Neuronal stem cell (in vitro differentiated cells): Measurements from ENCODE around the gene ZFP92. TPM values are rescaled to one million over a fixed set of nuclear protein-coding genes. Genes with fewer than 3 reads are reported as not detected.

Experiments
- DNase-seq: peaks from one replicate; pipeline ENCODE4 v3.0.0-alpha.2; 2013; ENCODE audit warnings: low spot score
- H2AFZ ChIP-seq: one replicate; pipeline ENCODE4 v1.6.1; 2013; ENCODE audit warnings: mild to moderate bottlenecking, low read length, inconsistent platforms
- H2AK5ac ChIP-seq: 2 replicates; pipeline ENCODE4 v1.6.1; 2013; ENCODE audit warnings: low read depth, mild to moderate bottlenecking, inconsistent platforms, low read length, moderate library complexity, mixed read lengths
- H2BK120ac ChIP-seq: 2 replicates; pipeline ENCODE4 v1.6.1; 2013; ENCODE audit warnings: low read depth, mild to moderate bottlenecking, inconsistent platforms, low read length, moderate library complexity, mixed read lengths
- H2BK12ac ChIP-seq: one replicate; pipeline ENCODE4 v1.6.1; 2013; ENCODE audit warnings: low read length, inconsistent platforms
- H2BK15ac ChIP-seq: 2 replicates; pipeline ENCODE4 v1.6.1; 2013; ENCODE audit warnings: mild to moderate bottlenecking, low read length, inconsistent platforms, mixed read lengths
- H2BK5ac ChIP-seq: one replicate; pipeline ENCODE4 v1.6.1; 2013; ENCODE audit warnings: inconsistent platforms, mild to moderate bottlenecking, low read length, moderate library complexity
- H3K14ac ChIP-seq: one replicate; pipeline ENCODE4 v1.6.1; 2013; ENCODE audit warnings: low read length, inconsistent platforms
- H3K18ac ChIP-seq: 2 replicates; pipeline ENCODE4 v1.6.1; 2013; ENCODE audit warnings: low read length, inconsistent platforms
- H3K23ac ChIP-seq: 2 replicates; pipeline ENCODE4 v1.6.1; 2013; ENCODE audit warnings: low read depth, mild to moderate bottlenecking, mixed read lengths, low read length, inconsistent platforms; ENCODE audit not compliant: poor library complexity
- H3K27ac ChIP-seq: replicated peaks from 3 replicates; pipeline ENCODE4 v1.5.1; 2013; ENCODE audit warnings: low read length, inconsistent platforms
- H3K27me3 ChIP-seq, 3 experiments: 2 replicates each; pipeline ENCODE4 v1.6.1; 2013; ENCODE audit warnings: low read length in 3 of 3, mild to moderate bottlenecking in 2 of 3, inconsistent platforms in 1 of 3, low read depth in 1 of 3, mixed read lengths in 1 of 3, moderate library complexity in 1 of 3; ENCODE audit not compliant: control insufficient read depth in 3 of 3, insufficient read depth in 3 of 3
- H3K36me3 ChIP-seq, 2 donors: replicated peaks in 1 of 2; 2 replicates each; pipeline ENCODE4 v1.6.1; 2013; ENCODE audit warnings: low read length in 2 of 2; ENCODE audit not compliant: control insufficient read depth in 2 of 2, insufficient read depth in 2 of 2
- H3K4ac ChIP-seq: 2 replicates; pipeline ENCODE4 v1.6.1; 2013; ENCODE audit warnings: inconsistent platforms, mild to moderate bottlenecking, low read length, moderate library complexity
- H3K4me1 ChIP-seq, 2 donors: 1 replicate in 1 of 2; 2 replicates in 1 of 2; pipeline ENCODE4 v1.6.1; 2013; ENCODE audit warnings: low read length in 2 of 2, low read depth in 1 of 2; ENCODE audit not compliant: control insufficient read depth in 2 of 2, insufficient read depth in 1 of 2
- H3K4me2 ChIP-seq: one replicate; pipeline ENCODE4 v1.6.1; 2013; ENCODE audit warnings: mild to moderate bottlenecking, low read length, inconsistent platforms; ENCODE audit not compliant: insufficient read depth, poor library complexity, severe bottlenecking
- H3K4me3 ChIP-seq, 2 donors: 2 replicates each; pipeline ENCODE4 v1.5.1; 2013; ENCODE audit warnings: low read length in 2 of 2, mild to moderate bottlenecking in 2 of 2, inconsistent platforms in 1 of 2, moderate library complexity in 1 of 2
- H3K79me1 ChIP-seq: one replicate; pipeline ENCODE4 v1.6.1; 2013; ENCODE audit warnings: low read depth, mild to moderate bottlenecking, inconsistent platforms, low read length, moderate library complexity
- H3K9ac ChIP-seq: one replicate; pipeline ENCODE4 v1.6.1; 2013; ENCODE audit warnings: mild to moderate bottlenecking, low read depth, low read length, inconsistent platforms; ENCODE audit not compliant: poor library complexity
- H3K9me3 ChIP-seq, 2 donors: replicated peaks in 1 of 2; 2 replicates each; pipeline versions ENCODE3 to v1.6.1; 2013; ENCODE audit warnings: low read length in 2 of 2, mild to moderate bottlenecking in 2 of 2, inconsistent platforms in 1 of 2, low read depth in 1 of 2, mixed read lengths in 1 of 2, moderate library complexity in 1 of 2; ENCODE audit not compliant: control insufficient read depth in 2 of 2, insufficient read depth in 1 of 2
- H4K8ac ChIP-seq: one replicate; pipeline ENCODE4 v1.6.1; 2013; ENCODE audit warnings: low read depth, mild to moderate bottlenecking, inconsistent platforms, low read length, moderate library complexity
- H4K91ac ChIP-seq: one replicate; pipeline ENCODE4 v1.6.1; 2013; ENCODE audit warnings: low read length, low read depth, mild to moderate bottlenecking, inconsistent platforms; ENCODE audit not compliant: poor library complexity
- WGBS, 2 donors: extraction: QIAGEN DNeasy Blood & Tissue Kit; methylation state at CpG; one replicate each; pipeline ENCODE4 v1.1.7; 2013; ENCODE audit warnings: missing lambda C conversion rate in 2 of 2, mixed read lengths in 1 of 2; ENCODE audit not compliant: insufficient read length in 2 of 2, insufficient replicate concordance in 1 of 2; ENCODE audit errors: extremely low coverage in 2 of 2; 5-methylcytosine and 5-hydroxymethylcytosine counted together
- polyA plus RNA-seq, 2 experiments: library from polyadenylated mRNA; stranded (reverse); fragments of 200-250 nt; gene quantifications; one replicate each; pipeline ENCODE4 v1.2.3, GENCODE V29; 2013

The ZFP92 gene
- 0.15 TPM for polyA plus RNA-seq (2013, experiment 1 of 2)
- 0.11 TPM for polyA plus RNA-seq (2013, experiment 2 of 2)

GRCh38 chrX:153411255-153411987 is at the start of gene ZFP92:
Gene ZFP92 (plus strand): TSS chrX:153411472. CDS start chrX:153418323, 6,851 bp downstream.
- Histone ChIP-seq H3K36me3 (no peaks in the 10 kb centered on the region), H3K79me1 (no peaks in the 10 kb centered on the region), H2BK15ac (no peak within 1 kb of the TSS), H3K9ac (no peak within 1 kb of the TSS), H3K4me1 (no peaks in the 10 kb centered on the region), H3K9me3 (no peaks in the 10 kb centered on the region), H3K14ac (no peak within 1 kb of the TSS), H3K4ac (no peak within 1 kb of the TSS), H3K23ac (no peak within 1 kb of the TSS), H2BK5ac (no peak within 1 kb of the TSS), H2AK5ac (no peak within 1 kb of the TSS), H2BK12ac (no peak within 1 kb of the TSS), H3K4me2 (peak within 1 kb of the TSS; percentile 73), H3K4me3 (peak within 1 kb of the TSS in 1 of 2 donors; percentile 65), H2BK120ac (no peak within 1 kb of the TSS), H3K18ac (no peak within 1 kb of the TSS), H3K27ac (no peak within 1 kb of the TSS), H3K27me3 (peaks cover 0 to 81% (median 10%) of the 10 kb centered on the region in 3 experiments), H2AFZ (no peak within 1 kb of the TSS), H4K8ac (peak within 1 kb of the TSS; percentile 3), H4K91ac (no peak within 1 kb of the TSS)
- no CpG with 5 or more reads among the region's 75 CpGs for WGBS, 2 donors
- no peak for DNase-seq

- Histone ChIP-seq H3K36me3 (no peaks in the 10 kb centered on the region), H3K9ac (no peak overlapping the region)
Observed at GRCh38 chrX:153361781-153362397, 49.4 kb upstream of the ZFP92 start.

GRCh38 chrX:153365670-153366069 is 45.6 kb upstream of the ZFP92 start:
- Histone ChIP-seq H3K14ac (no peak overlapping the region), H3K36me3 (no peaks in the 10 kb centered on the region), H3K9ac (no peak overlapping the region), H3K18ac (no peak overlapping the region), H3K4me2 (no peak overlapping the region), H3K23ac (no peak overlapping the region), H3K27me3 (peaks cover 0 to 8% (median 0%) of the 10 kb centered on the region in 3 experiments), H3K79me1 (no peaks in the 10 kb centered on the region), H3K4me3 (no peak overlapping the region), H2BK15ac (no peak overlapping the region), H2AK5ac (no peak overlapping the region), H3K27ac (no peak overlapping the region), H4K91ac (no peak overlapping the region), H2BK120ac (no peak overlapping the region), H3K9me3 (no peaks in the 10 kb centered on the region), H2AFZ (no peak overlapping the region), H4K8ac (no peak overlapping the region), H3K4me1 (no peaks in the 10 kb centered on the region), H3K4ac (no peak overlapping the region), H2BK12ac (no peak overlapping the region), H2BK5ac (no peak overlapping the region)
- no CpG with 5 or more reads among the region's 4 CpGs for WGBS, 2 donors
- DNase-seq, result no peak

More at GRCh38 chrX:153361781-153362397, 49.4 kb upstream of the ZFP92 start:
- no peak overlapping the region for H4K8ac ChIP-seq
- WGBS, 2 donors, result no CpG with 5 or more reads among the region's 2 CpGs
- no peak overlapping the region for H2AFZ ChIP-seq
- H3K18ac ChIP-seq, result no peak overlapping the region
- H3K27me3 ChIP-seq, result no peaks in the 10 kb centered on the region
- H2AK5ac ChIP-seq, result no peak overlapping the region
- no peak for DNase-seq
- no peak overlapping the region for H3K23ac ChIP-seq
- no peak overlapping the region for H2BK15ac ChIP-seq
- H3K4ac ChIP-seq, result no peak overlapping the region
- no peak overlapping the region for H2BK12ac ChIP-seq
- H3K14ac ChIP-seq, result no peak overlapping the region
- H3K27ac ChIP-seq, result no peak overlapping the region
- no peak overlapping the region for H2BK5ac ChIP-seq
- H3K4me2 ChIP-seq, result no peak overlapping the region
- no peak overlapping the region for H4K91ac ChIP-seq
- no peaks in the 10 kb centered on the region for H3K9me3 ChIP-seq
- no peaks in the 10 kb centered on the region for H3K79me1 ChIP-seq
- H3K4me1 ChIP-seq, result no peaks in the 10 kb centered on the region
- no peak overlapping the region for H2BK120ac ChIP-seq
- H3K4me3 ChIP-seq, result no peak overlapping the region

GRCh38 chrX:153366119-153366518 is 45.2 kb upstream of the ZFP92 start:
- no peak overlapping the region for H2BK12ac ChIP-seq
- H3K27ac ChIP-seq, result no peak overlapping the region
- no CpG with 5 or more reads among the region's 3 CpGs for WGBS, 2 donors

More at GRCh38 chrX:153366119-153366518, 45.2 kb upstream of the ZFP92 start:
- Histone ChIP-seq H3K27me3 (peaks cover 0 to 10% (median 0%) of the 10 kb centered on the region in 3 experiments), H4K8ac (no peak overlapping the region), H3K23ac (no peak overlapping the region), H3K79me1 (no peaks in the 10 kb centered on the region), H3K4me1 (no peaks in the 10 kb centered on the region), H2AFZ (no peak overlapping the region), H3K4ac (no peak overlapping the region), H2AK5ac (no peak overlapping the region), H3K9me3 (no peaks in the 10 kb centered on the region), H2BK120ac (no peak overlapping the region), H3K9ac (no peak overlapping the region), H2BK15ac (no peak overlapping the region), H3K36me3 (no peaks in the 10 kb centered on the region), H2BK5ac (no peak overlapping the region), H4K91ac (no peak overlapping the region), H3K4me2 (no peak overlapping the region), H3K4me3 (no peak overlapping the region), H3K18ac (no peak overlapping the region), H3K14ac (no peak overlapping the region)
- DNase-seq, result no peak
